Activated naive CD4-positive, alpha-beta T cell (primary cell): Measurements from ENCODE around the gene RAP1B.
A peak's percentile ranks its signal among the peaks of the same experiment; 100 is the strongest.

Source experiments
- DNase-seq, 4 experiments: peaks; one replicate each; lab custom pipeline; 2025; lab: John Stamatoyannopoulos, UW

RAP1B gene

GRCh38 chr12:68610370-68611093 is at the start of gene RAP1B:
TSS of gene RAP1B (plus strand) at chr12:68610899. CDS start at chr12:68648725, 37,826 bp downstream.
- peak; percentile 71 to 89 (median 79) for DNase-seq

GRCh38 chr12:68561830-68562229 is 48.9 kb upstream of the RAP1B start:
- no peak for DNase-seq

GRCh38 chr12:68564166-68564565 is 46.5 kb upstream of the RAP1B start:
- DNase-seq = no peak

- DNase-seq = no peak
These were observed 45.3 kb upstream of the RAP1B start for GRCh38 chr12:68565391-68565903.

- DNase-seq = no peak
These were observed 41.7 kb upstream of the RAP1B start for GRCh38 chr12:68568922-68569569.

- DNase-seq = no peak
These were observed 38.0 kb upstream of the RAP1B start for GRCh38 chr12:68572661-68573060.

- DNase-seq = no peak
These were observed 37.3 kb upstream of the RAP1B start for GRCh38 chr12:68573406-68573805.

GRCh38 chr12:68577949-68578348 is 32.8 kb upstream of the RAP1B start:
- no peak for DNase-seq

- no peak for DNase-seq
These were observed 31.9 kb upstream of the RAP1B start for GRCh38 chr12:68578765-68579164.

- no peak for DNase-seq
These were observed 31.4 kb upstream of the RAP1B start for GRCh38 chr12:68579254-68579653.

- DNase-seq = no peak
These were observed 29.8 kb upstream of the RAP1B start for GRCh38 chr12:68580911-68581310.

GRCh38 chr12:68581926-68582325 is 28.8 kb upstream of the RAP1B start:
- DNase-seq = no peak

- DNase-seq = no peak
These were observed 24.7 kb upstream of the RAP1B start for GRCh38 chr12:68585966-68586365.

GRCh38 chr12:68587448-68587873 is 23.2 kb upstream of the RAP1B start:
- DNase-seq = no peak

GRCh38 chr12:68589194-68589593 is 21.5 kb upstream of the RAP1B start:
- DNase-seq = no peak

- DNase-seq = no peak
These were observed 18.8 kb upstream of the RAP1B start for GRCh38 chr12:68591734-68592418.

GRCh38 chr12:68595241-68595640 is 15.5 kb upstream of the RAP1B start:
- DNase-seq = no peak

- no peak for DNase-seq
These were observed 8.9 kb upstream of the RAP1B start for GRCh38 chr12:68601767-68602166.

GRCh38 chr12:68602720-68603119 is 8.0 kb upstream of the RAP1B start:
- DNase-seq = no peak

GRCh38 chr12:68608191-68608590 is 2.5 kb upstream of the RAP1B start:
- no peak for DNase-seq

GRCh38 chr12:68609998-68610369 is 715 bp upstream of the RAP1B start:
- no peak for DNase-seq

GRCh38 chr12:68611094-68611805 is 551 bp downstream of the RAP1B start:
- DNase-seq = peak in 2 of 4 experiments; percentile 24 to 52
